Mucosa of descending colon (tissue), 3 donors: ENCODE data around the gene GRIN3B. TPM values are rescaled to one million over a fixed set of nuclear protein-coding genes. Genes with fewer than 3 reads are reported as not detected.

Source experiments
- ATAC-seq: fragments of 200-7000 bp; cut with Tn5 transposase; one replicate; pipeline ENCODE4 v1.9.1; 2020; ENCODE audit warnings: mild to moderate bottlenecking, moderate library complexity
- DNase-seq, 3 donors: peaks; one replicate each; pipeline ENCODE4 v3.0.0-alpha.2; 2020
- H3K36me3 ChIP-seq: fragments of 200-600 bp; one replicate; pipeline ENCODE4 v1.8.0; 2021; ENCODE audit warnings: low read depth, mild to moderate bottlenecking
- H3K4me1 ChIP-seq: fragments of 200-600 bp; one replicate; pipeline ENCODE4 v1.8.0; 2021; ENCODE audit warnings: low read depth, mild to moderate bottlenecking
- H3K4me3 ChIP-seq: fragments of 200-600 bp; one replicate; pipeline ENCODE4 v1.8.0; 2021; ENCODE audit warnings: mild to moderate bottlenecking
- H3K9me3 ChIP-seq: fragments of 200-600 bp; one replicate; pipeline ENCODE4 v1.8.0; 2021; ENCODE audit warnings: mild to moderate bottlenecking
- intact Hi-C, 2 donors: fragments of 100-400 bp; cut with DNase I in 1 of 2; cut with micrococcal nuclease in 1 of 2; formaldehyde crosslinking; loops; one replicate each; pipeline versions ENCODE4 v1.11.0 to v1.11.1; 2022; cut with DNase I, micrococcal nuclease
- total RNA-seq, 3 donors: library from RNA; stranded (reverse); fragmentation: NEBNext Ultra II Directional in 2 of 3; extraction: Animal tissue kit (Norgen Biotek cat#: 25700) in 2 of 3; gene quantifications; one replicate each; pipeline versions ENCODE4 v1.2.1 to v1.2.4, GENCODE V29; 2021 to 2023
- TF ChIP-seq, protein P1 (sequence below): fragments of 200-600 bp; IDR thresholded peaks from one replicate; pipeline ENCODE4 v1.8.0; 2022; ENCODE audit warnings: antibody characterized with exemption, mild to moderate bottlenecking
- donor health status: DM: no; HTN: no; CAD: no; lungs with moderate emphysema.
- donor health status: DM: no; HTN: no; CAD: no.
- donor health status: DM: no; HTN: yes; CAD: no.

Gene GRIN3B
- total RNA-seq, 3 donors from 2014 or later: not detected

DNA sequence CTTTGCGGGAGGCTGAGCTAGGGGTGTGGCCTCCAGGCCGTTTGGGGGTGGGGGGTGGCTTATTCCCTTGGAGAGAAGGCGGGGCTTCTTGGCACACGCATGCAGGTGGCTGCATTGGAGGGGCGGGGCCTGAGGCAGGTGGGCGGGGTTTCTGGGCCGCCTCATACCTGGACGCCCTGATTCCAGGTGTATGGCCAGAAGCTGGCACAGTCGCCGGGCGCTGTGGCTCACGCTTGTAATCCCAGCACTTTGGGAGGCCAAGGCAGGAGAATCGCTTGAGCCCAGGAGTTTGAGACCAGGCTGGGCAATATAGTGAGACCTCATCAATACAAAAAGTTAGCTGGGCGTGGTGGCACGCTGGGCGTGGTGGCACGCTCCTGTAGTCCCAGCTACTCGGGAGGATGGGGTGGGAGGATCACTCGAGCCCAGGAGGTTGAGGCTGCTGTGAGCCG is 47.5 kb downstream of the GRIN3B start:
- H3K4me1 ChIP-seq: peaks cover 6% of the 10 kb centered on the region
- no peak overlapping the region for H3K4me3 ChIP-seq
- no peaks in the 10 kb centered on the region for H3K9me3 ChIP-seq
- intact Hi-C loops: no loop called here
- no peaks in the 10 kb centered on the region for H3K36me3 ChIP-seq
- DNase-seq: peak; percentile 75 to 82 (median 80)
- peak; percentile 61 for ATAC-seq
- TF ChIP-seq, protein P1, sequence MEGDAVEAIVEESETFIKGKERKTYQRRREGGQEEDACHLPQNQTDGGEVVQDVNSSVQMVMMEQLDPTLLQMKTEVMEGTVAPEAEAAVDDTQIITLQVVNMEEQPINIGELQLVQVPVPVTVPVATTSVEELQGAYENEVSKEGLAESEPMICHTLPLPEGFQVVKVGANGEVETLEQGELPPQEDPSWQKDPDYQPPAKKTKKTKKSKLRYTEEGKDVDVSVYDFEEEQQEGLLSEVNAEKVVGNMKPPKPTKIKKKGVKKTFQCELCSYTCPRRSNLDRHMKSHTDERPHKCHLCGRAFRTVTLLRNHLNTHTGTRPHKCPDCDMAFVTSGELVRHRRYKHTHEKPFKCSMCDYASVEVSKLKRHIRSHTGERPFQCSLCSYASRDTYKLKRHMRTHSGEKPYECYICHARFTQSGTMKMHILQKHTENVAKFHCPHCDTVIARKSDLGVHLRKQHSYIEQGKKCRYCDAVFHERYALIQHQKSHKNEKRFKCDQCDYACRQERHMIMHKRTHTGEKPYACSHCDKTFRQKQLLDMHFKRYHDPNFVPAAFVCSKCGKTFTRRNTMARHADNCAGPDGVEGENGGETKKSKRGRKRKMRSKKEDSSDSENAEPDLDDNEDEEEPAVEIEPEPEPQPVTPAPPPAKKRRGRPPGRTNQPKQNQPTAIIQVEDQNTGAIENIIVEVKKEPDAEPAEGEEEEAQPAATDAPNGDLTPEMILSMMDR: no peak

DNA sequence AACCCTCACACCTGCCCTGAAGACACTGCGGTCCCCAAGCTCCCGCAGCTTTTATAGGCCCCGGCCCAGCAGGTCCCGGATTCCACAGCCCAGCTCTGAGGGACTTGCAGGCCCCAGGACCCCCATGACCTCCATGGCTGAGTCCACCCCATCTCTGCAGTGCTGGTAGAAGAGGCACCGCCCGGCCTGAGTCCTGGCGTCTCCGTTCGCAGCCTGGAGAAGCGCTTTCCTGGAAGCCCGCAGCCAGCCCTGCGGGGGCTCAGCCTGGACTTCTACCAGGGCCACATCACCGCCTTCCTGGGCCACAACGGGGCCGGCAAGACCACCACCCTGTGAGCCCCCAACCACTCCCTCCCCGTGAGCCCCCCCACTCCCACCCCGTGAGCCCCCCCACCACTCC is 48.9 kb downstream of the GRIN3B start:
- no peaks in the 10 kb centered on the region for H3K4me1 ChIP-seq
- TF ChIP-seq, protein P1: no peak
- DNase-seq (no peak), ATAC-seq (no peak)
- H3K36me3 ChIP-seq: no peaks in the 10 kb centered on the region
- no peaks in the 10 kb centered on the region for H3K9me3 ChIP-seq
- intact Hi-C loops: no loop called here
- no peak overlapping the region for H3K4me3 ChIP-seq

DNA sequence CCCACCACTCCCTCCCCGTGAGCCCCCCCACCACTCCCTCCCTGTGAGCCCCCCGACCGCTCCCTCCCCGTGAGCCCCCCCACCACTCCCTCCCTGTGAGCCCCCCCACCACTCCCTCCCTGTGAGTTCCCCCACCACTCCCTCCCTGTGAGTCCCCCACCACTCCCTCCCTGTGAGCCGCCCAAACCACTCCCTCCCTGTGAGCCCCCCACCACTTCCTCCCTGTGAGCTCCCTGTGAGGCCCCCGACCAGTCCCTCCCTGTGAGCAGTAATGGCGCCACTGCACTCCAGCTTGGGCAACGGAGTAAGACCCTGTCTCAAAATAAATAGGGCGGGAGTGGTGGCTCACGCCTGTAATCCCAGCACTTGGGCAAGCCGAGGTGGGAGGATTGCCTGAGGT is 49.6 kb downstream of the GRIN3B start:
- DNase-seq (peak in 1 of 3 donors; percentile 33), ATAC-seq (no peak)
- Histone ChIP-seq H3K36me3 (no peaks in the 10 kb centered on the region), H3K4me3 (no peak overlapping the region), H3K9me3 (no peaks in the 10 kb centered on the region), H3K4me1 (no peaks in the 10 kb centered on the region)
- TF ChIP-seq, protein P1: no peak
- intact Hi-C loops: no loop called here

DNA sequence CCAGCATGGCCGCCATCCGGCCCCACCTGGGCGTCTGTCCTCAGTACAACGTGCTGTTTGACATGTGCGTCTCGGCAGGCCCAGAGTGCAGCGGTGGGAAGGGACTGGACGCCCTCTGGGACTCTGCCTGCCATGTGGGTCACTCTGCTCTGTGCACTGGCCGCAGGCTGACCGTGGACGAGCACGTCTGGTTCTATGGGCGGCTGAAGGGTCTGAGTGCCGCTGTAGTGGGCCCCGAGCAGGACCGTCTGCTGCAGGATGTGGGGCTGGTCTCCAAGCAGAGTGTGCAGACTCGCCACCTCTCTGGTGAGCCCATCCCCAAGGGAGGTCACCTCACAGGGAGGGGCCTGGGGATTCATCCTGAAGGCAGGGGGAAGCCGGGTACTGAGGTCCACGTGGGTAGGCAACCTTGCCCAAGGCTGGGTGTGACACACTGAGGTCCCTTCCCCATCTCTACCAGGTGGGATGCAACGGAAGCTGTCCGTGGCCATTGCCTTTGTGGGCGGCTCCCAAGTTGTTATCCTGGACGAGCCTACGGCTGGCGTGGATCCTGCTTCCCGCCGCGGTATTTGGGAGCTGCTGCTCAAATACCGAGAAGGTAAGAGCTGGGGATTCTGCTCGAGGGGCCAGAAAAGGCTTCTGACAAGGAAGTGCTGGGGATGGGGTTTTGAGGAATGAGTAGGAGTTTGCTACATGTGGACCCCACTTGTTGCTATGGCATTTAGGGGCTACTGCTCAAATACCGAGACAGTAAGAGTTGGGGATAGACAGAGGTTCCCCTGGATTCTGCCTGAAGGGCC is 51.0 kb downstream of the GRIN3B start:
- H3K4me3 ChIP-seq: no peak overlapping the region
- no peaks in the 10 kb centered on the region for H3K9me3 ChIP-seq
- no peaks in the 10 kb centered on the region for H3K36me3 ChIP-seq
- intact Hi-C loops: no loop called here
- ATAC-seq (no peak), DNase-seq (peak in 1 of 3 donors; percentile 48)
- no peaks in the 10 kb centered on the region for H3K4me1 ChIP-seq
- TF ChIP-seq, protein P1: no peak

DNA sequence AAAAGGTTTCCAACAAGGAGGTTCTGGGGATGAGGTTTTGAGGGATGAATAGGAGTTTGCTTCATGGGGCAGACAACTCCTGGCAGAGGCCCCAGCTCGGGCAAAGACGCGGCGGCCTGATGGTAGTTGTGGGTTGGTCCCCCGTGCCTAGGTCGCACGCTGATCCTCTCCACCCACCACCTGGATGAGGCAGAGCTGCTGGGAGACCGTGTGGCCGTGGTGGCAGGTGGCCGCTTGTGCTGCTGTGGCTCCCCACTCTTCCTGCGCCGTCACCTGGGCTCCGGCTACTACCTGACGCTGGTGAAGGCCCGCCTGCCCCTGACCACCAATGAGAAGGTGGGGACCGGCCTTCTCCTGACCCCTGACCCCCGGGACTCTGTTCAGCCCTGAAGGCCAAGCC is 51.6 kb downstream of the GRIN3B start:
- Histone ChIP-seq H3K4me1 (no peaks in the 10 kb centered on the region), H3K4me3 (no peak overlapping the region), H3K9me3 (peaks cover 5% of the 10 kb centered on the region), H3K36me3 (no peaks in the 10 kb centered on the region)
- DNase-seq (no peak), ATAC-seq (no peak)
- intact Hi-C loops: no loop called here
- TF ChIP-seq, protein P1: no peak
